ENCODE results near the gene C5orf63.
"Not testable (repeated sequence)": the region's sequence is repeated elsewhere in the genome, so short reads cannot be mapped to it uniquely, and the experiment has no call there.

The C5orf63 gene

GRCh38 chr5:127030259-127031146 lies 42.8 kb downstream of the C5orf63 start, which contains the start of gene MARCHF3:
TSS of gene MARCHF3 (minus strand) at chr5:127030558. CDS start at chr5:126918171, 112,387 bp downstream.
- peak; percentile 76 for DNase-seq

GRCh38 chr5:127029581-127030258 lies 43.6 kb downstream of the C5orf63 start:
- DNase-seq = peak; percentile 25

- DNase-seq = no peak
These were observed 44.4 kb downstream of the C5orf63 start for GRCh38 chr5:127028822-127029457.

GRCh38 chr5:127027539-127027938 lies 45.8 kb downstream of the C5orf63 start:
- no peak for DNase-seq

- DNase-seq = no peak
These were observed 47.1 kb downstream of the C5orf63 start for GRCh38 chr5:127026166-127026565.

- no peak for DNase-seq
These were observed 47.8 kb downstream of the C5orf63 start for GRCh38 chr5:127025467-127025866.

GRCh38 chr5:127024821-127025220 lies 48.5 kb downstream of the C5orf63 start:
- DNase-seq = no peak

- DNase-seq = not testable (repeated sequence)
These were observed 49.6 kb downstream of the C5orf63 start for GRCh38 chr5:127023552-127024191.

GRCh38 chr5:127022846-127023245 lies 50.5 kb downstream of the C5orf63 start:
- DNase-seq = no peak

- DNase-seq = no peak
These were observed 53.4 kb downstream of the C5orf63 start for GRCh38 chr5:127019928-127020327.

- not testable (repeated sequence) for DNase-seq
These were observed 56.6 kb downstream of the C5orf63 start for GRCh38 chr5:127016722-127017121.

GRCh38 chr5:127015716-127016115 lies 57.6 kb downstream of the C5orf63 start:
- no peak for DNase-seq

GRCh38 chr5:127014573-127014972 lies 58.7 kb downstream of the C5orf63 start:
- no peak for DNase-seq

- DNase-seq = no peak
These were observed 59.9 kb downstream of the C5orf63 start for GRCh38 chr5:127013407-127013806.

- DNase-seq = no peak
These were observed 60.4 kb downstream of the C5orf63 start for GRCh38 chr5:127012916-127013315.

- no peak for DNase-seq
These were observed 61.2 kb downstream of the C5orf63 start for GRCh38 chr5:127011961-127012644.

GRCh38 chr5:127011153-127011552 lies 62.1 kb downstream of the C5orf63 start:
- no peak for DNase-seq

- DNase-seq = no peak
These were observed 62.9 kb downstream of the C5orf63 start for GRCh38 chr5:127010362-127010761.

GRCh38 chr5:127009784-127010183 lies 63.5 kb downstream of the C5orf63 start:
- no peak for DNase-seq

- no peak for DNase-seq
These were observed 64.9 kb downstream of the C5orf63 start for GRCh38 chr5:127008300-127008975.

- DNase-seq = no peak
These were observed 65.8 kb downstream of the C5orf63 start for GRCh38 chr5:127007522-127007921.

- DNase-seq = no peak
These were observed 66.6 kb downstream of the C5orf63 start for GRCh38 chr5:127006744-127007143.
